ENCODE data around the gene COL5A1.

COL5A1 gene

GRCh38 chr9:134611046-134611445 lies 30.6 kb upstream of the COL5A1 start:
- no peak for TF ChIP-seq YY1 (IDR thresholded peaks at IDR 0.05; ENCODE audit: insufficient read depth, insufficient read length)
- TF ChIP-seq SUZ12 (IDR thresholded peaks at IDR 0.05; ENCODE audit: extremely low read depth, insufficient read depth, insufficient read length) = no peak
- no peak for TF ChIP-seq ZNF274 (IDR thresholded peaks at IDR 0.05; ENCODE audit: low read depth, low read length)
- Histone ChIP-seq H3K9ac (ENCODE audit: insufficient read length, low read depth) (no peak overlapping the region), H3K9me3 (ENCODE audit: insufficient read depth, low read length) (peaks cover 38% of the 10 kb centered on the region), H3K27me3 (ENCODE audit: insufficient read depth, insufficient read length) (no peaks in the 10 kb centered on the region), H3K36me3 (ENCODE audit: insufficient read depth, insufficient read length, low read length) (no peaks in the 10 kb centered on the region), H3K4me1 (ENCODE audit: insufficient read depth, insufficient read length) (no peaks in the 10 kb centered on the region), H3K4me3 (ENCODE audit: insufficient read length, low read depth) (no peak overlapping the region)
- DNase-seq (ENCODE audit: low read depth, low spot score) = no peak

- no peaks in the 10 kb centered on the region for H3K27me3 ChIP-seq (ENCODE audit: insufficient read depth, insufficient read length)
- DNase-seq (ENCODE audit: low read depth, low spot score) = no peak
- no peak overlapping the region for H3K9ac ChIP-seq (ENCODE audit: insufficient read length, low read depth)
- TF ChIP-seq YY1 (IDR thresholded peaks at IDR 0.05; ENCODE audit: insufficient read depth, insufficient read length) = no peak
- no peak for TF ChIP-seq ZNF274 (IDR thresholded peaks at IDR 0.05; ENCODE audit: low read depth, low read length)
- H3K4me3 ChIP-seq (ENCODE audit: insufficient read length, low read depth) = no peak overlapping the region
- H3K36me3 ChIP-seq (ENCODE audit: insufficient read depth, insufficient read length, low read length) = no peaks in the 10 kb centered on the region
- H3K9me3 ChIP-seq (ENCODE audit: insufficient read depth, low read length) = peaks cover 38% of the 10 kb centered on the region
- peaks cover 3% of the 10 kb centered on the region for H3K4me1 ChIP-seq (ENCODE audit: insufficient read depth, insufficient read length)
Observed at GRCh38 chr9:134612309-134612708, 29.3 kb upstream of the COL5A1 start.

- DNase-seq (ENCODE audit: low read depth, low spot score) = no peak
- peaks cover 7% of the 10 kb centered on the region for H3K4me1 ChIP-seq (ENCODE audit: insufficient read depth, insufficient read length)
- H3K36me3 ChIP-seq (ENCODE audit: insufficient read depth, insufficient read length, low read length) = no peaks in the 10 kb centered on the region
- no peaks in the 10 kb centered on the region for H3K27me3 ChIP-seq (ENCODE audit: insufficient read depth, insufficient read length)
- no peak overlapping the region for H3K9ac ChIP-seq (ENCODE audit: insufficient read length, low read depth)
- no peak overlapping the region for H3K4me3 ChIP-seq (ENCODE audit: insufficient read length, low read depth)
- TF ChIP-seq ZNF274 (IDR thresholded peaks at IDR 0.05; ENCODE audit: low read depth, low read length) (no peak), SUZ12 (IDR thresholded peaks at IDR 0.05; ENCODE audit: extremely low read depth, insufficient read depth, insufficient read length) (no peak), YY1 (IDR thresholded peaks at IDR 0.05; ENCODE audit: insufficient read depth, insufficient read length) (no peak)
- peaks cover 38% of the 10 kb centered on the region for H3K9me3 ChIP-seq (ENCODE audit: insufficient read depth, low read length)
Observed at GRCh38 chr9:134612715-134613114, 28.9 kb upstream of the COL5A1 start.

GRCh38 chr9:134614256-134614655 lies 27.3 kb upstream of the COL5A1 start:
- TF ChIP-seq SUZ12 (IDR thresholded peaks at IDR 0.05; ENCODE audit: extremely low read depth, insufficient read depth, insufficient read length) (no peak), ZNF274 (IDR thresholded peaks at IDR 0.05; ENCODE audit: low read depth, low read length) (no peak), YY1 (IDR thresholded peaks at IDR 0.05; ENCODE audit: insufficient read depth, insufficient read length) (no peak)

GRCh38 chr9:134616341-134616740 lies 25.3 kb upstream of the COL5A1 start:
- TF ChIP-seq YY1 (IDR thresholded peaks at IDR 0.05; ENCODE audit: insufficient read depth, insufficient read length) (no peak), ZNF274 (IDR thresholded peaks at IDR 0.05; ENCODE audit: low read depth, low read length) (no peak), SUZ12 (IDR thresholded peaks at IDR 0.05; ENCODE audit: extremely low read depth, insufficient read depth, insufficient read length) (no peak)
- DNase-seq (ENCODE audit: low read depth, low spot score) = no peak
- H3K9ac ChIP-seq (ENCODE audit: insufficient read length, low read depth) = no peak overlapping the region
- peaks cover 2% of the 10 kb centered on the region for H3K27me3 ChIP-seq (ENCODE audit: insufficient read depth, insufficient read length)
- H3K4me3 ChIP-seq (ENCODE audit: insufficient read length, low read depth) = no peak overlapping the region
- H3K4me1 ChIP-seq (ENCODE audit: insufficient read depth, insufficient read length) = peaks cover 15% of the 10 kb centered on the region
- H3K9me3 ChIP-seq (ENCODE audit: insufficient read depth, low read length) = peaks cover 38% of the 10 kb centered on the region
- no peaks in the 10 kb centered on the region for H3K36me3 ChIP-seq (ENCODE audit: insufficient read depth, insufficient read length, low read length)

More at GRCh38 chr9:134614256-134614655, 27.3 kb upstream of the COL5A1 start:
- DNase-seq (ENCODE audit: low read depth, low spot score) = no peak
- Histone ChIP-seq H3K4me1 (ENCODE audit: insufficient read depth, insufficient read length) (peaks cover 15% of the 10 kb centered on the region), H3K9ac (ENCODE audit: insufficient read length, low read depth) (no peak overlapping the region), H3K27me3 (ENCODE audit: insufficient read depth, insufficient read length) (peaks cover 2% of the 10 kb centered on the region), H3K36me3 (ENCODE audit: insufficient read depth, insufficient read length, low read length) (no peaks in the 10 kb centered on the region), H3K4me3 (ENCODE audit: insufficient read length, low read depth) (no peak overlapping the region), H3K9me3 (ENCODE audit: insufficient read depth, low read length) (peaks cover 38% of the 10 kb centered on the region)

- H3K9me3 ChIP-seq (ENCODE audit: insufficient read depth, low read length) = peaks cover 32% of the 10 kb centered on the region
- H3K4me3 ChIP-seq (ENCODE audit: insufficient read length, low read depth) = no peak overlapping the region
- DNase-seq (ENCODE audit: low read depth, low spot score) = no peak
- no peaks in the 10 kb centered on the region for H3K36me3 ChIP-seq (ENCODE audit: insufficient read depth, insufficient read length, low read length)
- H3K27me3 ChIP-seq (ENCODE audit: insufficient read depth, insufficient read length) = peaks cover 2% of the 10 kb centered on the region
- TF ChIP-seq ZNF274 (IDR thresholded peaks at IDR 0.05; ENCODE audit: low read depth, low read length) (no peak), YY1 (IDR thresholded peaks at IDR 0.05; ENCODE audit: insufficient read depth, insufficient read length) (no peak), SUZ12 (IDR thresholded peaks at IDR 0.05; ENCODE audit: extremely low read depth, insufficient read depth, insufficient read length) (no peak)
- H3K4me1 ChIP-seq (ENCODE audit: insufficient read depth, insufficient read length) = peaks cover 21% of the 10 kb centered on the region
- no peak overlapping the region for H3K9ac ChIP-seq (ENCODE audit: insufficient read length, low read depth)
Observed at GRCh38 chr9:134617246-134617645, 24.4 kb upstream of the COL5A1 start.

- Histone ChIP-seq H3K9ac (ENCODE audit: insufficient read length, low read depth) (no peak overlapping the region), H3K4me1 (ENCODE audit: insufficient read depth, insufficient read length) (peaks cover 21% of the 10 kb centered on the region)
- no peak for DNase-seq (ENCODE audit: low read depth, low spot score)
Observed at GRCh38 chr9:134617836-134618162, 23.8 kb upstream of the COL5A1 start.

More at GRCh38 chr9:134617836-134618162, 23.8 kb upstream of the COL5A1 start:
- Histone ChIP-seq H3K9me3 (ENCODE audit: insufficient read depth, low read length) (peaks cover 27% of the 10 kb centered on the region), H3K36me3 (ENCODE audit: insufficient read depth, insufficient read length, low read length) (no peaks in the 10 kb centered on the region), H3K27me3 (ENCODE audit: insufficient read depth, insufficient read length) (peaks cover 2% of the 10 kb centered on the region), H3K4me3 (ENCODE audit: insufficient read length, low read depth) (no peak overlapping the region)
- TF ChIP-seq ZNF274 (IDR thresholded peaks at IDR 0.05; ENCODE audit: low read depth, low read length) = no peak
- TF ChIP-seq YY1 (IDR thresholded peaks at IDR 0.05; ENCODE audit: insufficient read depth, insufficient read length) = no peak
- TF ChIP-seq SUZ12 (IDR thresholded peaks at IDR 0.05; ENCODE audit: extremely low read depth, insufficient read depth, insufficient read length) = no peak
